Stimulated activated CD4-positive, alpha-beta T cell treated with anti-CD3 and anti-CD28 coated beads, Interleukin-1b, Interleukin-23, amount 100 ng/mL, for 24 hours (primary cell): ENCODE data around the gene PIGK.

Experiments
- DNase-seq, 4 experiments: peaks; one replicate each; pipeline ENCODE4 v3.0.0-alpha.2; 2020; ENCODE audit warnings: low read depth in 4 of 4, low spot score in 1 of 4

The PIGK gene

GRCh38 chr1:77040826-77041225, 178.4 kb downstream of the PIGK start:
- no peak for DNase-seq

GRCh38 chr1:77039739-77040138, 179.5 kb downstream of the PIGK start:
- DNase-seq: no peak

GRCh38 chr1:77039111-77039510, 180.1 kb downstream of the PIGK start:
- no peak for DNase-seq
